Measurements from ENCODE around the gene HLCS. TPM values are rescaled to one million over a fixed set of nuclear protein-coding genes. Genes with fewer than 3 reads are reported as not detected.

The HLCS gene
- total RNA-seq, 2 experiments from 2014 or later: 14.3 to 15.0 TPM

DNA sequence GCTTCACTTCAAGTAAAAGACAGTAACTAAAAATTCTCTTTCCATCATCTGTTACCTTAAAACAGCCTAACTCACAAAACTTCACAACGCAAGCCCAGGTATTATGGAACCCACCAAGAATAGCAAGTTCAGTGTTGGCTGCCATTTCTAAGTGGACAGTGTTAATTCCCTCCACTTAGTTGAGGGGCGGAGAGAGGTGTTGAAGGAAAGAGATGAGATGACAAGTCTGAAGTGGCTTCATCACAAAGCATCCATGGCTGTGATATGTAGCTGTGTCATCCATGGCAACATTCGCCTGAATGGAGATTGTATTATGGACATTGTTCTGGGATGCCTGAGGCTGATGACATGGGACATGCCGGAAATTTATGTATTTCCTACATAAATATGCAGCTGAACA is 165.7 kb downstream of the HLCS start:
- ATAC-seq (no peak), DNase-seq (no peak)
- Mint-ChIP-seq H3K27me3 (no peaks in the 10 kb centered on the region), H3K27ac (no peak overlapping the region), H3K9me3 (ENCODE audit: low read depth) (peaks cover 22% of the 10 kb centered on the region), H3K4me1 (no peaks in the 10 kb centered on the region), H3K36me3 (ENCODE audit: low read depth) (peaks cover 18% of the 10 kb centered on the region), H3K4me3 (no peak overlapping the region)
- intact Hi-C loops (cut with DNase I, micrococcal nuclease): no loop called here
- ChIA-PET CTCF (interaction anchor here (1.6 kb wide), 1 partner anchor 9 kb away, joined by 7 read pairs; no protein-coding TSS in a partner anchor), POLR2A (no interaction called here)

DNA sequence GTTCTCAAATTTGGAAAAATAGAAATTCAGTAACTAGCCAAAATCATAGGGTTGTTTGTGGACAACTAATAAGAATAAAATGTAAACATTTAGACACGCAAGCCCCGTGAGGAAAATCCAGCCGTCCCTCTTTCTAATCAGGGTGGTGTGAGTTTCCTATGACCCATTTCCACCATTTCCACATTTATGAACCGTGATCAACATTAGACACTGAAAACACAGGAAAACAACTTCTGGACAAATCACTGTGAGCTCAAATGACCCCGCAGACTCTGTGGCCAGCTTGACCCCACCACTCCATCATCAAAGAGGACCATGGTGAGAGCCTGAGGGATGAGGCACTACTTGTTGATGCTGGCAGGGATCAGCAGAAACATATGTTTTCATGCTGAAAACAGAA is 166.6 kb downstream of the HLCS start:
- H3K27ac Mint-ChIP-seq: no peak overlapping the region
- no peaks in the 10 kb centered on the region for H3K27me3 Mint-ChIP-seq
- intact Hi-C loops (cut with DNase I, micrococcal nuclease): no loop called here
- ChIA-PET CTCF (interaction anchor here (1.6 kb wide), 1 partner anchor 10 kb away, joined by 7 read pairs; no protein-coding TSS in a partner anchor), POLR2A (no interaction called here)
- peaks cover 22% of the 10 kb centered on the region for H3K9me3 Mint-ChIP-seq (ENCODE audit: low read depth)
- no peaks in the 10 kb centered on the region for H3K4me1 Mint-ChIP-seq
- H3K4me3 Mint-ChIP-seq: no peak overlapping the region
- peaks cover 16% of the 10 kb centered on the region for H3K36me3 Mint-ChIP-seq (ENCODE audit: low read depth)
- ATAC-seq (no peak), DNase-seq (no peak)

DNA sequence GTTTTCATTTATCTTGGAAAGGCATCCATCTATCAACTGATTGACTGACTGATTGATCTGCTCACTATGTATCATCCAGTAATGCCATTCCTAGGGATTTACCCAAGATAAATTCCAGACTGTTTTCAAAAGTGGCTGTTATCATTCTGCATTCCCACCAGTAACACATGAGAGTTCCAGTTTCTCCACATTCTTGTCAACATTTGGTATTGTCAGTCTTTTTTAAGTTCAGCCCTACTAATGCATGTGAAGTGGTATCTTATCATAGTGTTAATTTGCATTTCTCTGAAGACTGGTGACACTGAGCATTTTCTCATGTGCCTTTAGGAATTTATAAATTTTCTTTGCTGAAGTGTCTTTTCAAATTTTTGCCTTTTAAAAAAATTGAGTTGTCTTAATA is 168.0 kb downstream of the HLCS start:
- H3K9me3 Mint-ChIP-seq (ENCODE audit: low read depth): peaks cover 22% of the 10 kb centered on the region
- peaks cover 16% of the 10 kb centered on the region for H3K36me3 Mint-ChIP-seq (ENCODE audit: low read depth)
- CTCF ChIA-PET: no interaction called here
- no peak overlapping the region for H3K27ac Mint-ChIP-seq
- no peaks in the 10 kb centered on the region for H3K4me1 Mint-ChIP-seq
- POLR2A ChIA-PET: no interaction called here
- no peaks in the 10 kb centered on the region for H3K27me3 Mint-ChIP-seq
- no peak overlapping the region for H3K4me3 Mint-ChIP-seq
- DNase-seq (no peak), ATAC-seq (no peak)
- intact Hi-C loops (cut with DNase I, micrococcal nuclease): no loop called here

DNA sequence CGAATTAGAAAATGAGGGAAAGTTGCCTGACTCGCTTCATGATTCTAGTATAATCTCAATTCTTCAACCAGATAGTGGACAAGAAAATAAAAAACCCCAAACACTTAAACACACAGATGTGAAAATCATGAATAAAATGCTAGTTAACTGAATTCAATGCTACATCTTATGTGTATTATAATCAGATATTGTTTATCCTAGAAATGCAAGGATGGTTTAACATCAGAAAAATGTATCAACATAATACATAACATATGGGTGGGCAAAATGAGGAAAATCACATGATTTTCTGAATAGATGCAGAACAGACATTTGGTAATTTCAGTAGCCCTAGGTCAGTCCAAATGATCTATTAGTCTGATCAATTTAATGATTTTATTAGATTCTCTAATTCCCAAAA is 170.4 kb downstream of the HLCS start:
- Mint-ChIP-seq H3K4me1 (no peaks in the 10 kb centered on the region), H3K27me3 (no peaks in the 10 kb centered on the region), H3K27ac (no peak overlapping the region), H3K36me3 (ENCODE audit: low read depth) (peaks cover 11% of the 10 kb centered on the region), H3K4me3 (no peak overlapping the region), H3K9me3 (ENCODE audit: low read depth) (peaks cover 21% of the 10 kb centered on the region)
- ChIA-PET POLR2A (no interaction called here), CTCF (no interaction called here)
- intact Hi-C loops (cut with DNase I, micrococcal nuclease): no loop called here
- ATAC-seq: no peak
- DNase-seq: no peak

DNA sequence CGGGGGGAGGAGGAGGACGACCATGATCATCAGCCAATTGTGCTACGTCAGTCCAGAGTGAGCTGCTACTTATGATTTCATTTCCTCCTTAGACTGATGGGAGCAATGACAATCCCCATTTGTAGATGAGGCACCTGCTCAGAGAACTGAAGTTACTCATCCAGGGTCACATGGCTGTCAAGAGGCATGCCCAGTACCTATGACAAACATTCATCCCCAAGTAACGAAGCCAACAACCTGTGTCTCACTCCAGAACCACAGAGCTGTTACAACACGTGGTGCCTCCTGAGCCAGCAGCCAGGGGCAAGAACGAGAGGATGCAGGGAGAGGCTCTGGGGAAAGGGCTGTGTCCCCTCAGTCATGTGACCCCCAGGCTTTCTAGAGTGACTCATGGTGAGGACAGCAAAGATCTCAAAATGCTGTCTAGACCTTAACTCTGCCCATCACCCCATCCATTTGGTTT is 173.9 kb downstream of the HLCS start:
- no peaks in the 10 kb centered on the region for H3K27me3 Mint-ChIP-seq
- no peaks in the 10 kb centered on the region for H3K4me1 Mint-ChIP-seq
- H3K27ac Mint-ChIP-seq: no peak overlapping the region
- peak; percentile 96 for ATAC-seq
- peaks cover 7% of the 10 kb centered on the region for H3K9me3 Mint-ChIP-seq (ENCODE audit: low read depth)
- peak; percentile 21 for DNase-seq
- CTCF ChIA-PET: interaction anchor here (0.7 kb wide), 1 partner anchor 218 kb away, joined by 3 read pairs; no protein-coding TSS in a partner anchor
- no peak overlapping the region for H3K4me3 Mint-ChIP-seq
- POLR2A ChIA-PET: no interaction called here
- intact Hi-C loops (cut with DNase I, micrococcal nuclease): no loop called here
- peaks cover 5% of the 10 kb centered on the region for H3K36me3 Mint-ChIP-seq (ENCODE audit: low read depth)

DNA sequence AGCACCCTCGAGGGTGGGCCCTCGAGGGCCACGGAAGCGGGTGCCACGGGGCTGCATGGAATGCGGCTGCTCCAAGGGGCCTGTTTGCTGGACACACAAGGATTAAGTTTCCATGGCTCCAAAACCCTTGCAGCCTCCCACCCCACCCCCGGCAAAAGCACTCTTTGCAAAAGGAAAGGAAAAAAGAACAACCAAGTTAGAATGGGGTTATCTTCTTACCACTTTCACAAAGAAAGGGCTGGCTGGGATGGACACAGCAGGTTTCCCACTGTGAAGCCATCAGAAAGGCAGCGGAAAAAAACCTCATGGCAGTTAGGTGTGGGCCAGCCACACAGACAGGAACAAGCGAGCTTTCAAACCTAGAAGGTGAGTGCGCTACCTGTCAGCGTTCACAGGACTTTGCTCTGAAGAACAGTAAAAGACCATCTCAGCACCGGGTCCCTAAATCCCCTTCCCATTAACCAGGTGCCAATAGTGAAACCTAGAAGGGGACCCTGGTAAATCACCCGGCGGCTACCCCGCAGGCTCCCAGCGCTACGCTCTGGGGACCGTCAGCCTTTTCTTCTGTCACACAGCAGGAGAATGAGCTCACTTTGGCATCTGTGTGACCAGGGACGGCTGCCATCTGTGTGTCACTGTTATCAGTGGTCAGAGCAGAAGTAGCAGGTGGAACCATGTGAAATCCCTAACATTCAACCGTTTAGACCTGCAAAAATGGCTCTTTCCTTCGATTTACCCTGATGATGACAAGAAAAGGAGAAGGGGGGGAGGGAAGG is 174.6 kb downstream of the HLCS start:
- ChIA-PET POLR2A (no interaction called here), CTCF (interaction anchor here (0.7 kb wide), 1 partner anchor 218 kb away, joined by 3 read pairs; no protein-coding TSS in a partner anchor)
- no peak overlapping the region for H3K27ac Mint-ChIP-seq
- peaks cover 5% of the 10 kb centered on the region for H3K36me3 Mint-ChIP-seq (ENCODE audit: low read depth)
- H3K4me3 Mint-ChIP-seq: no peak overlapping the region
- DNase-seq: no peak
- H3K9me3 Mint-ChIP-seq (ENCODE audit: low read depth): peaks cover 3% of the 10 kb centered on the region
- peak; percentile 7 for ATAC-seq
- H3K4me1 Mint-ChIP-seq: no peaks in the 10 kb centered on the region
- no peaks in the 10 kb centered on the region for H3K27me3 Mint-ChIP-seq
- intact Hi-C loops (cut with DNase I, micrococcal nuclease): no loop called here

DNA sequence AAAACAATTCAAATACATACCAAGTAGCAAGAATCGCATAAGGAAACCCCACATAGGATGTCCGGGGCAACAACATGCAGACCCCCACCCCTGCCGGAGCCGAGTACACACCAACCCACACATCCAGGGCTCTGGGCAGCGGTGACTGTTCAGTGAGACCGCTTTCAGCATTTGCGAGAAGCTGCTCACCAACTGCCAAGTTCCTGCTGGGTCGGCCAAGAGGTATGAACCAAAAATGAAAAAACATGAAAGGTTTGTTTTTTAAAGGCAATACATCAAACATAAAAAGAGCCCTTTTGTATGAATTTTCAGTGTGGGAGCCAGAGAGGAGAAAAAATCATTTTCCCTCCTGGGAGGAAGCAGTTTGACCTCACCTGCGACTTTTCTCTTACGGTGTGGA is 175.3 kb downstream of the HLCS start:
- Mint-ChIP-seq H3K36me3 (ENCODE audit: low read depth) (peaks cover 5% of the 10 kb centered on the region), H3K27me3 (no peaks in the 10 kb centered on the region), H3K9me3 (ENCODE audit: low read depth) (peaks cover 3% of the 10 kb centered on the region), H3K27ac (no peak overlapping the region), H3K4me3 (no peak overlapping the region), H3K4me1 (no peaks in the 10 kb centered on the region)
- DNase-seq (no peak), ATAC-seq (no peak)
- ChIA-PET CTCF (no interaction called here), POLR2A (no interaction called here)
- intact Hi-C loops (cut with DNase I, micrococcal nuclease): no loop called here

DNA sequence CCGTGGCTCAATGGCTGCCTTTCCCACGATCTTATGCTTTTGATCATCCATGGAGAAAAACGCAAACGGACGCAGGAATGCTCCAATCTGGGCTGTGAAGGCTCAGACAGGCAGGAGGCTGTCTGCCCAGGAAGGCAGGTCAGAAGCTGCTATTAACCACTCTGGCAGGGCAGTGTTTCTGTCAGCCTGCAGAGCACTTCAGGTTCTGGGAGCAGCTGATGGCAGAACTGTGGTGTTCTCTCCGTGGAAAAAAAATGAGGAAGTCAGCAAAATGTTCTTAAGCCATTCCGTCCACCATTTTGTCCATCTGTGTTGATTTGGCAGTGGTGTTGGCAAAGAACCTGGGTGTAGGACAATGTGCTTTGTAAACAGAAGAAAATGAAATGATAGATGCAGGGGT is 175.9 kb downstream of the HLCS start:
- Mint-ChIP-seq H3K9me3 (ENCODE audit: low read depth) (no peaks in the 10 kb centered on the region), H3K4me1 (no peaks in the 10 kb centered on the region), H3K36me3 (ENCODE audit: low read depth) (peaks cover 4% of the 10 kb centered on the region), H3K27me3 (no peaks in the 10 kb centered on the region), H3K27ac (no peak overlapping the region), H3K4me3 (no peak overlapping the region)
- DNase-seq: no peak
- intact Hi-C loops (cut with DNase I, micrococcal nuclease): no loop called here
- POLR2A ChIA-PET: no interaction called here
- CTCF ChIA-PET: no interaction called here
- no peak for ATAC-seq

DNA sequence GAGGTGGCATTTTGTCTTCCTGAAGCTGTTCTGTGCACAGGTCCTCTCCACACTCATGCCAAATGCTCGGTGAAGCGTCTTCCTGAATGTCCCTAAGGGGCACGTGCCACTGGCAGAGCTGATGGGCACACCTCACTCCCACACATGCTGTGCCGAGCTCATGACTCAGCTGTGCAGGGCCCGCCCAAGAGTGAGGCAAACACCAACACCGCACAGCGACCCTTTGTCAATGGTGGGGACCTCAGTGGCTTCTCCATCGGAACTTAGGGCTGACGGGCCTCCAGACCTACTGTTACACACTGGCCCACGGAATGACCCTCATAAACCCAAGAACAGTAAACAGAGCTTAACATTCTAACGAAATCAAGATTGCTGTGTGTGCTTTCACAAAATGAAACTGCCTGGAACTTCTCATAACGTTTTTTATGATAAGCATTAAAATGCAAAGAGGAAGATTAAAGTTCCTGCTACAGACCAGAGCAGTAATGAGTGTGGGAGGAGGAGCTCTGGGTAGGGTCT is 178.3 kb downstream of the HLCS start:
- Mint-ChIP-seq H3K36me3 (ENCODE audit: low read depth) (peaks cover 4% of the 10 kb centered on the region), H3K9me3 (ENCODE audit: low read depth) (no peaks in the 10 kb centered on the region), H3K4me3 (no peak overlapping the region), H3K4me1 (no peaks in the 10 kb centered on the region), H3K27ac (no peak overlapping the region), H3K27me3 (no peaks in the 10 kb centered on the region)
- CTCF ChIA-PET: interaction anchor here (0.5 to 0.6 kb wide), 2 partner anchors 50 to 159 kb away, joined by 3 read pairs; no protein-coding TSS in a partner anchor
- intact Hi-C loops (cut with DNase I, micrococcal nuclease): no loop called here
- POLR2A ChIA-PET: no interaction called here
- DNase-seq (no peak), ATAC-seq (no peak)

DNA sequence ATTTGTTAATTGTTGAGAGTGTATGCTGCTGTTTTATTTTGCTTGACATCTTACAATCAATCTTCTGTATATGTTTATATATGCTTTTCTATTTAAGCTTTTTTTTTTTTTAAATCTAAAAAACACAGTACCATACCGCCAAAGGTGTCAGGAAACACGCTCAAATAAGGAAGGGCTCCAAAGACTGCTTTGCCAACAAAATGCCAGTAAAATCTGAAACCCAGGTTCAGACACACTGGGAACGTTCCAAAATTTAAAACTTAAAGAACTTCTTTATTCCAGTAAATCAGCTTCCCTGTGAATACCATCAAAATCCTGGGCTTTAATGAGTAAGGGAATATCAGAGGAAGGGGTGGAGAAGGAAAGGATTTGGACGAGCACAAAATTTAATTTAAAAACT is 180.3 kb downstream of the HLCS start:
- Mint-ChIP-seq H3K9me3 (ENCODE audit: low read depth) (no peaks in the 10 kb centered on the region), H3K36me3 (ENCODE audit: low read depth) (peaks cover 4% of the 10 kb centered on the region), H3K4me1 (no peaks in the 10 kb centered on the region), H3K27ac (no peak overlapping the region), H3K4me3 (no peak overlapping the region), H3K27me3 (no peaks in the 10 kb centered on the region)
- ChIA-PET CTCF (no interaction called here), POLR2A (no interaction called here)
- intact Hi-C loops (cut with DNase I, micrococcal nuclease): no loop called here
- DNase-seq (no peak), ATAC-seq (no peak)

DNA sequence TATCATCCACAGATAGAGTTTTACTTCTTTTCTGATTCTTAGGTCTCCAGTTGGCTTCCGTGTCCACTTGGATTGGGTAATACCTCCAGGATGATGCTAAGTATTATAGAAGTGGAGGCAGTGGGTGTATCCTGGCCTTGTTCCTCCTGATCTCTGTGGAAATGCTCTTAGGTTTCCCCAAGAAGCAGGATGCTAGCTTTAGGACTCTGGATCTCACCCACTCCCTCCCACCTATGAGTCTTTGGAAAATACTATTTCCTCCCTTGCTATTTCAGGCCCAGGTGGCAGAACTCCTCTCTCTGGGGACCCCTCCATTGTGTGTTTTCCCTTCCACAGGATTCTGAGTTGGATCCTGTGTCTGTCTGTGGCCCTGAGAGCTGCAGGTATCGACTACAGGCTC is 180.9 kb downstream of the HLCS start:
- no peaks in the 10 kb centered on the region for H3K9me3 Mint-ChIP-seq (ENCODE audit: low read depth)
- H3K4me1 Mint-ChIP-seq: no peaks in the 10 kb centered on the region
- no peak overlapping the region for H3K4me3 Mint-ChIP-seq
- no peak for DNase-seq
- H3K27me3 Mint-ChIP-seq: no peaks in the 10 kb centered on the region
- no peaks in the 10 kb centered on the region for H3K36me3 Mint-ChIP-seq (ENCODE audit: low read depth)
- POLR2A ChIA-PET: no interaction called here
- CTCF ChIA-PET: no interaction called here
- H3K27ac Mint-ChIP-seq: no peak overlapping the region
- intact Hi-C loops (cut with DNase I, micrococcal nuclease): no loop called here
- ATAC-seq: no peak

DNA sequence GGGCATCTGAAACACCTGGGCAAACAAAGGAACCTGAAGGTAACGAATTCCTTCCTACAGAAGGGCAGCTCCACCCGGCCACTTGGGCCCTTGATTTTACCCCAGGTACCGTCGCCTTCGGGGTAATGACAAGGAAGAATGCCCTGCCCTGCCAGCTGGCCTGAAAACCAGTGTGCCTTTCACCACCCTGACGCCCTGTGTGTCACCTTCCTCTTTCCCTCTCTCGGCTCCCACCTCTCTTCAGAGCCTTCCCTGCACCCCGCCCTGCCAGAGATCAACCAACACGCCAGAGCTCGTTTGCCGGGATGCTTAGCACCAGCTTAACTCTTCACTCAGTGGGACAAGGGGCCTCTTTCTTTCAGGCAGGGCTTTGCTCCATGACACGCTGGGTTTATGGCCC is 181.5 kb downstream of the HLCS start:
- no peak overlapping the region for H3K27ac Mint-ChIP-seq
- POLR2A ChIA-PET: no interaction called here
- H3K27me3 Mint-ChIP-seq: no peaks in the 10 kb centered on the region
- H3K9me3 Mint-ChIP-seq (ENCODE audit: low read depth): no peaks in the 10 kb centered on the region
- ATAC-seq (no peak), DNase-seq (no peak)
- no peaks in the 10 kb centered on the region for H3K36me3 Mint-ChIP-seq (ENCODE audit: low read depth)
- CTCF ChIA-PET: no interaction called here
- no peaks in the 10 kb centered on the region for H3K4me1 Mint-ChIP-seq
- intact Hi-C loops (cut with DNase I, micrococcal nuclease): no loop called here
- H3K4me3 Mint-ChIP-seq: no peak overlapping the region
